Stimulated activated CD8-positive, alpha-beta memory T cell treated with anti-CD3 and anti-CD28 coated beads, Interleukin-7, amount 100 ng/mL, for 48 hours (primary cell): ENCODE results near the gene HBB.
"Not testable (repeated sequence)": the region's sequence is repeated elsewhere in the genome, so short reads cannot be mapped to it uniquely, and the experiment has no call there.

Experiments used
- DNase-seq, 2 donors: peaks; one replicate each; pipeline ENCODE4 v3.0.0-alpha.2; 2020; ENCODE audit warnings: low read depth in 1 of 2; ENCODE audit errors: extremely low read depth in 1 of 2

The HBB gene

DNA sequence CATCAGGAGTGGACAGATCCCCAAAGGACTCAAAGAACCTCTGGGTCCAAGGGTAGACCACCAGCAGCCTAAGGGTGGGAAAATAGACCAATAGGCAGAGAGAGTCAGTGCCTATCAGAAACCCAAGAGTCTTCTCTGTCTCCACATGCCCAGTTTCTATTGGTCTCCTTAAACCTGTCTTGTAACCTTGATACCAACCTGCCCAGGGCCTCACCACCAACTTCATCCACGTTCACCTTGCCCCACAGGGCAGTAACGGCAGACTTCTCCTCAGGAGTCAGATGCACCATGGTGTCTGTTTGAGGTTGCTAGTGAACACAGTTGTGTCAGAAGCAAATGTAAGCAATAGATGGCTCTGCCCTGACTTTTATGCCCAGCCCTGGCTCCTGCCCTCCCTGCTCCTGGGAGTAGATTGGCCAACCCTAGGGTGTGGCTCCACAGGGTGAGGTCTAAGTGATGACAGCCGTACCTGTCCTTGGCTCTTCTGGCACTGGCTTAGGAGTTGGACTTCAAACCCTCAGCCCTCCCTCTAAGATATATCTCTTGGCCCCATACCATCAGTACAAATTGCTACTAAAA lies at the start of gene HBB:
Gene HBB (minus strand): TSS at position 340 of the 579 bp plus-strand sequence. CDS start 50 bp downstream, at position 290.
- no peak for DNase-seq

DNA sequence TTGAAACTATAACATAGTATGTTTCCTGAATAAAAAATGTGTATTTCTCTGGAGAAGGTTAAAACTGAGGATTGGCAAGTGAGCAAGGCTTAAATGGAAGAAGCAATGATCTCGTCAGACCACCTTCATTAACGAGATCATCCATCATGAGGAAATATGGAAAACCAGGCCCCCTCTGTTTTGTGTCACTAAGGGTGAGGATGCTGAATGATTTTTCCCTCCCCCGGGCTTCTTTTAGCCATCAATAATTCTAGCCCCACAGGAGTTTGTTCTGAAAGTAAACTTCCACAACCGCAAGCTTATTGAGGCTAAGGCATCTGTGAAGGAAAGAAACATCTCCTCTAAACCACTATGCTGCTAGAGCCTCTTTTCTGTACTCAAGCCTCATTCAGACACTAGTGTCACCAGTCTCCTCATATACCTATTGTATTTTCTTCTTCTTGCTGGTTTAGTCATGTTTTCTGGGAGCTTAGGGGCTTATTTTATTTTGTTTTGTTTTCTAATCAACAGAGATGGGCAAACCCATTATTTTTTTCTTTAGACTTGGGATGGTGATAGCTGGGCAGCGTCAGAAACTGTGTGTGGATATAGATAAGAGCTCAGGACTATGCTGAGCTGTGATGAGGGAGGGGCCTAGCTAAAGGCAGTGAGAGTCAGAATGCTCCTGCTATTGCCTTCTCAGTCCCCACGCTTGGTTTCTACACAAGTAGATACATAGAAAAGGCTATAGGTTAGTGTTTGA lies 48.7 kb upstream of the HBB start:
- no peak for DNase-seq

DNA sequence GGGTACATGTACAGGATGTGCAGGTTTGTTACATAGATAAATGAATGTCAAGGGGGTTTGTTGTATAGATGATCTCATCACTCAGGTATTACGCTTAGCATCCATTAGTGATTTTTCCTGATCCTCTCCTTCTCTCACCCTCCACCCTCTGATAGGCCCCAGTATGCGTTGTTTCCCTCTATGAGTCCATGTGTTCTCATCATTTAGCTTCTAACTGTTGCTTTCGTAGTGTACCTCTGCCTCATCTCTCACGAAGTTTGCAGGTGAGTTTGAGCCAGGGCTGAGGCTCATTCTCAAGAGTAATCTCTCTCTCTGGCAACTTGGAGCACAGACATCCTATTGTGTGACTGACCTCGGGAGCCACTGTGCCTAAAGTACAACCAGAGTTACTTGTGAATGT lies 47.5 kb upstream of the HBB start:
- DNase-seq: no peak

DNA sequence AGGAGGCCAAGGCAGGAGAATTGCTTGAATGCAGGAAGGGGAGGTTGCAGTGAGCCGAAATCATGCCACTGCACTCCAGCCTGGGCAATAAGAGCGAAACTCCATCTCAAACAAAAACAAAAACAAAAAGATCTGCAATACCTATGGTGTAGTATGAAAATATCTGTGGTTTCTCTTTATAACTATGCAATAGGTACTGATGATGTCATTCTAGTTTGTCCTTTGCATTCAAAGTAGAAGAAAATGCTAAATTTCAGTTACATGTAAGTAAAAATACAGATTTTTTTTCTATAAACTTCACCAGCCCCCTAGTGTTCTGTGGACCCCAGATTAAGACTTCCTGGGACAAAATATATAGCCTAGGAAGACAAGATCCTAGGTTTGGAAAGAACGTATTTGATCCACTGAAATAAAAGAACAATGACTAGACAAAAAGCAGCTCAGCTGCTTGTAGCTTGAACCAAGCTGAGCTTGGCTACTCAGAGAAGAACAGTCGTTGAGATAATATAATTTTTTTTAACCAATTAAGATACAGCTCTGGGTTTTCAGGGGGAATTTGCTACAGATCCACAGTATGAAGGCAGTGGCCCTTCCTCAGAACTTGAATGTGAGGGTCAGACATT lies 45.6 kb upstream of the HBB start:
- DNase-seq: no peak

DNA sequence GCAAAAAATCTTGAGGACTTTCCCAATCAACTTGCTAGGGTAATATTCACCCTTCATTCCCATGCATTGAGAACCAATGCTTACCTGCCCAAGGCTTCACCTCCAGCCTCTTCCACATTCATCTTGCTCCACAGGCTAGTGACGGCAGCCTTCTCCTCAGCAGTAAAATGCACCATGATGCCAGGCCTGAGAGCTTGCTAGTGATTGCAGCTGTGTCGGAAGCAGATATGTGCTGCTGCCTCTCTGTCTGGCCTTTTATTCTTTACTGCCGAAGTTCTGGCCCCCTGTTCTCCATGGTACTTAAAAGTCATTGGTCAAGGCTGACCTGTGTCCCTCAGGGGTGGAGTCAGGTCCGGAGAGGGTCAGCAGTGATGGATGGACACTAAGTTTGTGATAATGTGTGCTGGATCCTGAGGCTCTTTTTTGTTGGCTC lies 42.9 kb upstream of the HBB start, which contains the start of gene HBE1:
Gene HBE1 (minus strand): TSS at position 231 of the 433 bp plus-strand sequence. CDS start 55 bp downstream, at position 176.
- no peak for DNase-seq

DNA sequence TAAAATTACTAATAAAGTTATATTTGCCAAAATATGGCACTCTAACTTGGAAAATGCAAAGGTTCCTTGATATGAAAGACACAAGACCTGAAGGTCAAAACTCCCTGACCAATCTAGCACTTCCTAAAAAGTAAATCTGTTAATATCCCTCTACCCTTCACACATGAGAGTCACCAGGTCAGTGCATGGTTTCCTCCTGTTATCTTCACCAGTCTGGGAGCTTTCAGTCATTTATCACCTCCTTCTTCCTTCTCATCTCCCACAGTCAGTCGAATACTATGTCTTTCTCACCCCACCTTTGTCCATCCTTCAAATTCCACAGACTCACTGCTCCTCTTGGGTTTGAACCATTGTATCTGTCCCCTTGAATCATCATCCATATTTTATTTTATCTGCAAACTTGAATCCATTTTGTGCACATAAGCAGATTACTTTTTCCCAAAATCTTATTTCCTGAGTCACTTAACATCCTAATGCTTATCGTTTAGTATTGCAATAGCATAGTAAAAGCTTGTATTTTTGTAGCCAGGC lies 40.2 kb upstream of the HBB start:
- no peak for DNase-seq

DNA sequence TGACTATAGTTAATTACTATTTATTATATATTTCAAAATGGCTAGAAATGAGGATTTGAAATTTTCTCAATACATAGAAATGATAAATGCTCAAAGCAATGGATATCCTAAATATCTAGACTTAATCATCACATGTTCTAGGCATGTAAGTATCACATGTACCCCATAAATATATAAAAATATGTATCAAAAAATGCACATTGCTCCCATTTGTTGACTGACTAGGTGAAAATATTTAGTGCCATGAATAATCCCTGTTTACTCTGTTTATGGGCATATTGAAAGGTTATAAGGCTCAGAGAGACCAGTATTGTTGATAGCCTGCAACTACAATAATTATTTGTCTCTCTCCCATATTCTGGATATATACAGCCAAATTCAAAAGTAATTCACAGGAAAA lies 39.7 kb upstream of the HBB start:
- no peak for DNase-seq

DNA sequence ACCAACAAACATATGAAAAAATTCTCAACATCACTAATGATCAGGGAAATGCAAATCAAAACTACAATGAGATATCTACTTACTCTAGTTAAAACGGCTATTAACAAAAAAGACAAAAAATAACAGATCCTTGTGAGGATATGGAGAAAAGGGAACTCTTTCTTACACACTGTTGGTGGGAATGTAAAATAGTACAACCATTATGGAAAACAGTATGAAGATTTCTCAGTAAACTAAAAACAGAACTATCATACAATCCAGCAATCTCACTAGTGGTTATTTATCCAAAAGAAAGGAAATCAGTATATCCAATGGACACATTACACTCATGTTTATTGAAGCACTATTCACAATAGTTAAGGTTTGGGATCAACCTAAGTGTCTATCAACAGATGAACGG lies 39.0 kb upstream of the HBB start:
- no peak for DNase-seq

DNA sequence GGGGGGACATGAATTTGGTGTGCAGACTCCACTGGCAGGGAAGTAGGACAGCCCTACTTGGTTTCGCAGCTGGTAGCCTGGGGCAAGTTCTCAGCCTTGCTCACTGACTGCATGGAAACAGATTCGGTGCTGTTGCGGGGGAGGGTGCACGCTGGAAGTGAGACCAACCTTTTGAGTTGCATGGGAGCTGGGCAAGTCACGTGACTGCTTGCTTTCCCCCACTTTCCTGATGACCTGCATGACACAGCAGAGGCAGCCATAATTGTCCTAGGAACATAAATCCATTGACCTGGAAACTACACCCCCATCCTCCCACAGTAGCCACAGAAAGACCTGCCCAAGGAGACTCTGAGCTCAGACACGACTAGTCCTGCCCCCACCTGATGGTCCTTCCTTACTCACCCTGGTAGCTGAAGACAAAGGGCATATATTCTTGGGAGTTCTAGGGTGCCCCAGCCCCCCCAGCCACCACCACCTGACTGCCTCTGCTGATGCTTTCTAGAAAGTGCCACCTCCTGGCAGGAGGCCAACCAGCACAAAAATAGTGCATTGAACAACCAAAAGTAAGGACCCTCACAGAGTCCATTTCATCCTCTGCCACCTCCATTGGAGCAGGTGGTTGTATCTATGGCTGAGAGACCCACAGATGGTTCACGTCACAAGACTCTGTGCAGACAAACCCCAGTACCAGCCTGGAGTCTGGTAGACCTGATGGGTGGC lies 31.8 kb upstream of the HBB start:
- DNase-seq: no peak

DNA sequence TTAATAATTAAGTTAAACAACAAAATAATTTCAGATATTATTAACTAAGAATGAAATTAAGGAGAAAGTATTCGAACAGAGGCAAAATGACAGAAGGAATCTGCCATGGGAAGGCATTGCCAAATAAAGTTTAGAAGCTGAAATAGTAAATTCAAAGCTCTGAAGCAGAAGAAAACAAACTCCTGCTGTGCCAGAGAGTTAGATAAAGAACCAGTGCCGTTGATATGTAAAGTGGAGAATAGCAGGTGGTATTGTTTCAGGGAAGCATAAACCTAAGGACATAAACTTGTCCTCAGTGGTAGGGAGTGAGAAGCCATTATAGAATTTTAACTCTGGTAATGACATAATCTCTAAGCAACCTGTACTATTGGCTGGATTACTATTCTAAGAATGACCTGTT lies 30.4 kb upstream of the HBB start:
- DNase-seq: no peak

DNA sequence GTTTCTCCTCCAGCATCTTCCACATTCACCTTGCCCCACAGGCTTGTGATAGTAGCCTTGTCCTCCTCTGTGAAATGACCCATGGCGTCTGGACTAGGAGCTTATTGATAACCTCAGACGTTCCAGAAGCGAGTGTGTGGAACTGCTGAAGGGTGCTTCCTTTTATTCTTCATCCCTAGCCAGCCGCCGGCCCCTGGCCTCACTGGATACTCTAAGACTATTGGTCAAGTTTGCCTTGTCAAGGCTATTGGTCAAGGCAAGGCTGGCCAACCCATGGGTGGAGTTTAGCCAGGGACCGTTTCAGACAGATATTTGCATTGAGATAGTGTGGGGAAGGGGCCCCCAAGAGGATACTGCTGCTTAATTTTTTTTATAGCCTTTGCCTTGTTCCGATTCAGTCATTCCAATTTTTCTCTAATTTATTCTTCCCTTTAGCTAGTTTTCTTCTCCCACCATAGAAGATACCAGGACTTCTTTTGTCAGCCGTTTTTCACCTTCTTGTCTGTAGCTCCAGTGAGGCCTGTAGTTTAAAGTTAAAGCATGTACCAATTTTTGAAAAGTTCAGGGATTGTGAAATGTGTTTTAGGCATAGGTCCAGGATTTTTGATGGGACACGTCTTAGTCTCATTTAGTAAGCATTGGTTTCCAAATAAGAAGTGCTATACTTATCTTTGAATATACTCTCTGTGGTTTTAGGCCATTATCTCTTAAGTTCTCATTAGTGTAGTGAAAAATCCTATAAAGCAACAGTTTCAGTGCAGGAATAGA lies 28.0 kb upstream of the HBB start, which contains the start of gene HBG2:
Gene HBG2 (minus strand): TSS at position 136 of the 768 bp plus-strand sequence. CDS start 53 bp downstream, at position 83.
- DNase-seq: not testable (repeated sequence)

DNA sequence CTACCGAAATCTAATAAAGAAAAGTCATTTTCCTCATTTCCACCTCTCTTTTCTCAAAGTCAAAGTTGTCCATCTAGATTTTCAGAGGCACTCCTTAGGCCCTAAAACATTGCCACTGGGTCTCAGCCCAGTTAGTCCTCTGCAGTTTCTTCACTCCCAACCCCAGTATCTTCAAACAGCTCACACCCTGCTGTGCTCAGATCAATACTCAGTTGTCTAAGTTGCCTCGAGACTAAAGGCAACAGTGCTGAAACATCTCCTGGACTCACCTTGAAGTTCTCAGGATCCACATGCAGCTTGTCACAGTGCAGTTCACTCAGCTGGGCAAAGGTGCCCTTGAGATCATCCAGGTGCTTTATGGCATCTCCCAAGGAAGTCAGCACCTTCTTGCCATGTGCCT lies 27.2 kb upstream of the HBB start:
- not testable (repeated sequence) for DNase-seq

DNA sequence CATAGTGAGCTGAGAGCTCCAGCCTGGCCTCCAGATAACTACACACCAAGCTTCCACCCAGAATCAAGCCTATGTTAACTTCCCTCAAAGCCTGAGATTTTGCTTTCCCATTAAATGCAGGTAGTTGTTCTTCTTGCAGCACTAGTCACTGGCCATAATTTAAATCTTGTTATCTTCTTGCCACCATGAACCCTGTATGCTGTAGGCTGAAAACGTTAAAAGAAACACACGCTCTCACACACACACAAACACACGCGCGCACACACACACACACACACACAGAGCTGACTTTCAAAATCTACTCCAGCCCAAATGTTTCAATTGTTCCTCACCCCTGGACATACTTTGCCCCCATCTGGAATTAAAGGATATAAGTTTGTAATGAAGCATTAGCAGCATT lies 26.6 kb upstream of the HBB start:
- DNase-seq: not testable (repeated sequence)

DNA sequence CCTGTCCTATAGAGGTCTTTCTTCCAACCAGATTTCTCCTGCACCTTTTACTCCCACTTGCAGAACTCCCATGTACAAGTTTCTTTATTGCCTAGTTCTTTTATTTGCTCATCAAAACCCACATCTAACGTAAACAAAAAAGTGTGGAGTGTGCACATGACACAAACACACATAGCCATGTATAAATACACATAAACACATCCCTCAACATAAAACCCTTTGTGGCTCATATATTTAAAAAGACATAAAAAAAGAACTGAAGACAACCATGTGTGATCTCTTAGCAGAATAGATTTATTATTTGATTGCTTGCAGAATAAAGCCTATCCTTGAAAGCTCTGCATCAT lies 26.0 kb upstream of the HBB start:
- DNase-seq: no peak

DNA sequence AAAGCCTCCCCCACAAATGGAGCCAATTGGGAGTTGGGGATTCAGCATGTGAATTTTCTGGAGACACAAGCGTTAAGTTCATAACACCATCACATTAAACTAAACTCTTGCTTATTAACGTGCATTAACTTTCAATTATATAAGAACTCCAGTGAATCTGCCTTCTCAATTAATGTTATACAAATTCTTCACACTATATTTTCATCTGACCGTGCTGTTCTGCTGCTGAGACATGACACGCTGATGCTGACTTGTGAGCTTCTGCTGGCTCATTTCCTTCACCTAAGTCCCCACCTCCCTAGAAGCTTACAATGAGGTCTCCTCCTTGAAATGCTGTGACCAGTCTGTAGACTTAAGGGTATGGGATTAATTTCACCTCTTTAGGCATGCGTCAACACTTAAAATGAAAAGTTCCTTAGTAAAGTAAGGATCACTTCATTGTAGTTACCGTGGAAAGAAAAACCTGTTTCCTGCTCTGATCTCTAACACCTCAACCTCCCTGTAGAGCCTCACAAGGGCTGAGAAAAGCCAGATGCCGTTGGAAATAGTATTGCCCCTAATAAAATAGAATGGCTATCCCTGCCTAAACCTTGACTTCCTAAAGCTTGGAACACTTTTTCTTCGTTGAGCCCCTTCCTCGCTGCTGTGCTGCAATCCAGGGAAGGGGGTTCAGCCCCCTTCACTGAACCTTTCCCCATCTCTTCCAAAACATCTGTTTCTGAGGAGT lies 25.5 kb upstream of the HBB start:
- DNase-seq: no peak

DNA sequence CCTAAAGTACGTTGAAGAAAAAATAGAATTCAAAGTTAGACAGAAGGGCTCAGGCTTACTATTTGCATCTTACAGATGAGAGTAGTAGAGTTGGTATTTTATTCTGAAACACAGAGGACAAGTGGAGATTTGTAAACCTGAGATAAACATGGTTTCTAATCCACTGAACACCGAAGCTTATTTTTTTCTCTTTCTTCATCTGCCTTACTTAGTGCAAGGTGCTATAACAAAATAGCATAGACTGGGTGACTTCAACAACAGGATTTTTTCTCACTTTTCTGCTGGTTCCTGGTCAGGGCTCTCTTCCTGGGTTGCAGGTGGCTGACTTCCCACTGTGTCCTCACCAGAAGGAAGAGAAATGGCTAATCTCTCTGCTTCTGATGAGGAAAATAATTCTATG lies 24.9 kb upstream of the HBB start:
- DNase-seq: no peak

DNA sequence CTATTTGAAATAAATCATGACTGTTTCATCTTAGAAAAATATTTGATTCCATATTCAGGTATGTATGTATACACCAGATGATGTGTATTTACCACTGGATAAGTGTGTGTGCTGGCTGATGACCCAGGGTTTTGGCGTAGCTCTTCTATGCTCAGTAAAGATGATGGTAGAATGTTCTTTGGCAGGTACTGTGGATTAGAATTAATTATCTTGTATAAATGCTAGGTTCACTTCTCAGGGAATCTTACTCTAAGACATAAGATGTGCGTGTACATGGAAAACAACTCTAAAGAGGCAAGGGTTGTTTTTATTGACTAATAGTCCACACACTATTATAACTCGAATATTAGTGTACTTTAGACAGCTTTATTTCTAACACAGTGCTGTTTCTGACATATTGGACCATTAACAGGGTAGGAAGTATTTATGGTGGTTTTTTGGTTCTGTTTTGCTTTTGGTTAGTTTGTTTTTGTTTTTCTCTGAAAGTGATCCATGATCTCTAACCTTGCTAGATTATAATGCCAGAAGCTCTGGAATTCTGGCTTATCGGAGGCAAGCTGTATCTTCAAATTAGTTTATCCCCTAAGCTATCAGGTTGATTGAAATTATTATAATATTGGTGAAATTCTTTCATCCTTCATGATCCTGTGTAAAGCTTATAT lies 23.8 kb upstream of the HBB start:
- no peak for DNase-seq

DNA sequence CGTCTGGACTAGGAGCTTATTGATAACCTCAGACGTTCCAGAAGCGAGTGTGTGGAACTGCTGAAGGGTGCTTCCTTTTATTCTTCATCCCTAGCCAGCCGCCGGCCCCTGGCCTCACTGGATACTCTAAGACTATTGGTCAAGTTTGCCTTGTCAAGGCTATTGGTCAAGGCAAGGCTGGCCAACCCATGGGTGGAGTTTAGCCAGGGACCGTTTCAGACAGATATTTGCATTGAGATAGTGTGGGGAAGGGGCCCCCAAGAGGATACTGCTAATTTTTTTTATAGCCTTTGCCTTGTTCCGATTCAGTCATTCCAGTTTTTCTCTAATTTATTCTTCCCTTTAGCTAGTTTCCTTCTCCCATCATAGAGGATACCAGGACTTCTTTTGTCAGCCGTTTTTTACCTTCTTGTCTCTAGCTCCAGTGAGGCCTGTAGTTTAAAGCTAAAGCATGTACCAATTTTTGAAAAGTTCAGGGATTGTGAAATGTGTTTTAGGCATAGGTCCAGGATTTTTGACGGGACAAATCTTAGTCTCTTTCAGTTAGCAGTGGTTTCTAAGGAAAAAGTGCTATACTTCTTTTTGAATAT lies 23.0 kb upstream of the HBB start, which contains the start of gene HBG1:
Gene HBG1 (minus strand): TSS at position 51 of the 590 bp plus-strand sequence. CDS start 53 bp downstream, outside the sequence.
- not testable (repeated sequence) for DNase-seq

DNA sequence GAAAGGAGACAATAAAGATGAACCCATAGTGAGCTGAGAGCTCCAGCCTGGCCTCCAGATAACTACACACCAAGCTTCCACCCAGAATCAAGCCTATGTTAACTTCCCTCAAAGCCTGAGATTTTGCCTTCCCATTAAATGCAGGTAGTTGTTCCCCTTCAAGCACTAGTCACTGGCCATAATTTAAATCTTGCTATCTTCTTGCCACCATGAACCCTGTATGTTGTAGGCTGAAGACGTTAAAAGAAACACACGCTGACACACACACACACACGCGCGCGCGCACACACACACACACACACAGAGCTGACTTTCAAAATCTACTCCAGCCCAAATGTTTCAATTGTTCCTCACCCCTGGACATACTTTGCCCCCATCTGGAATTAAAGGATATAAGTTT lies 21.6 kb upstream of the HBB start:
- DNase-seq: not testable (repeated sequence)
